HEK293 (cell line): Measurements from ENCODE around the gene CDRT15L2.
"Not testable (repeated sequence)": the region's sequence is repeated elsewhere in the genome, so short reads cannot be mapped to it uniquely, and the experiment has no call there.

Experiments
- TCF7L2 ChIP-seq: IDR thresholded peaks from 2 replicates; pipeline ENCODE4 v1.6.1; 2011; ENCODE audit warnings: low read depth, mild to moderate bottlenecking, inconsistent platforms, low read length, moderate library complexity, borderline replicate concordance
- YY1 ChIP-seq: fragments of 450-650 bp; formaldehyde crosslinking; IDR thresholded peaks from 2 replicates; pipeline ENCODE4 v1.5.1; 2018; ENCODE audit warnings: missing biosample characterization, missing genetic modification characterization
- ZBTB1 ChIP-seq: fragments of 450-650 bp; formaldehyde crosslinking; IDR thresholded peaks from 2 replicates; pipeline ENCODE4 v1.5.1; 2016; ENCODE audit warnings: missing biosample characterization, missing genetic modification characterization
- ZNF623 ChIP-seq: fragments of 450-650 bp; formaldehyde crosslinking; IDR thresholded peaks from 2 replicates; pipeline ENCODE4 v1.5.1; 2016; ENCODE audit warnings: missing biosample characterization, missing genetic modification characterization
- ZSCAN30 ChIP-seq: fragments of 450-650 bp; IDR thresholded peaks from 2 replicates; pipeline ENCODE4 v1.5.1; 2018; ENCODE audit warnings: missing biosample characterization, mild to moderate bottlenecking, missing genetic modification characterization, moderate library complexity
- TF ChIP-seq, protein P1 (sequence below): fragments of 450-650 bp; formaldehyde crosslinking; IDR thresholded peaks from 2 replicates; pipeline ENCODE4 v1.5.1; 2016; ENCODE audit warnings: missing biosample characterization, missing genetic modification characterization

GRCh38 chr17:20567421-20567820 lies 12.1 kb upstream of the CDRT15L2 start:
- TF ChIP-seq, protein P1, sequence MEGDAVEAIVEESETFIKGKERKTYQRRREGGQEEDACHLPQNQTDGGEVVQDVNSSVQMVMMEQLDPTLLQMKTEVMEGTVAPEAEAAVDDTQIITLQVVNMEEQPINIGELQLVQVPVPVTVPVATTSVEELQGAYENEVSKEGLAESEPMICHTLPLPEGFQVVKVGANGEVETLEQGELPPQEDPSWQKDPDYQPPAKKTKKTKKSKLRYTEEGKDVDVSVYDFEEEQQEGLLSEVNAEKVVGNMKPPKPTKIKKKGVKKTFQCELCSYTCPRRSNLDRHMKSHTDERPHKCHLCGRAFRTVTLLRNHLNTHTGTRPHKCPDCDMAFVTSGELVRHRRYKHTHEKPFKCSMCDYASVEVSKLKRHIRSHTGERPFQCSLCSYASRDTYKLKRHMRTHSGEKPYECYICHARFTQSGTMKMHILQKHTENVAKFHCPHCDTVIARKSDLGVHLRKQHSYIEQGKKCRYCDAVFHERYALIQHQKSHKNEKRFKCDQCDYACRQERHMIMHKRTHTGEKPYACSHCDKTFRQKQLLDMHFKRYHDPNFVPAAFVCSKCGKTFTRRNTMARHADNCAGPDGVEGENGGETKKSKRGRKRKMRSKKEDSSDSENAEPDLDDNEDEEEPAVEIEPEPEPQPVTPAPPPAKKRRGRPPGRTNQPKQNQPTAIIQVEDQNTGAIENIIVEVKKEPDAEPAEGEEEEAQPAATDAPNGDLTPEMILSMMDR: not testable (repeated sequence)
- TF ChIP-seq ZNF623 (tag by site-specific recombination); YY1 (tag by site-specific recombination); ZBTB1 (tag by site-specific recombination); ZSCAN30 (tag by site-specific recombination); TCF7L2: not testable (repeated sequence)
